ENCODE measurements around the gene CEND1. TPM values are rescaled to one million over a fixed set of nuclear protein-coding genes. Genes with fewer than 3 reads are reported as not detected.

Gene CEND1
- total RNA-seq, 2 experiments from 2014 or later, result 0.94 to 1.0 TPM

DNA sequence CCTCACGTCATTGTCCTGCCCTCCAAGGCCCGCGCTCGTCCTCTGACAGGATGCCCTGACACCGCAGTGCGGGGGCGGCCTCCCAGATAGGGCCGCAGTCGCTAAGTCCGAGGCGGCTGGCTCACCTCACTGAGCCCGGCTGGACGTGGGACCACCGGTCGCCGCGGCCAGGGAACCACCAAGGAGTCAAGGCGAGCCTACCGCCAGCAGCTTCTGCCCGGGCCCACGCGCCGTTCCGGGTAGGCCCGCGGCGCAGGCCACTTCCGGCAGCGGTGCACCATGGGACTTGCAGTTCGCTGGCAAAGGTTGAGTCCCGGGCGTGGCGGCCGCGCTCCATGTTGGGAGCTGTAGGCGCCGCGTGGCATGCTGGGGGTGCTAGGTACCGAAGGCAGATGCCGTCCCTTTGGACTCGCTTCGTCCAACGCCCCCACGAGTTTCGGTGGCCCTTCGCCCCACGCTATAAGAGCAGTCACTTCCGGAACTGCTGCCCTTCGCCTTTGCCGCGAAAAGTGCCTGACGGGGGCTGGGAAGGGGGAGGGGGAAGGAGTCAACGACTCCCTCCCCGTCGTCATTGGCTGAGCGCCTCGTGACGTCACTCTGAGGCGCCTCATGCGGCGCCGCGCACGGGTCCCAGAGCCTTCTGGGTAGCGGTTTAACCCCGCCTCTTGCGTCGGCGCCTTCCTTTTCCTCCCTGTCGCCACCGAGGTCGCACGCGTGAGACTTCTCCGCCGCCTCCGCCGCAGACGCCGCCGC is 19.6 kb upstream of the CEND1 start, which contains the start of gene RPLP2:
RPLP2 (plus strand) TSS at position 681 of the 753 bp plus-strand sequence. CDS start 268 bp downstream, outside the sequence.
- Mint-ChIP-seq H3K27ac (peak within 1 kb of the TSS; percentile 94), H3K27me3 (peaks cover 7% of the 10 kb centered on the region), H3K4me3 (peak within 1 kb of the TSS; percentile 88)

DNA sequence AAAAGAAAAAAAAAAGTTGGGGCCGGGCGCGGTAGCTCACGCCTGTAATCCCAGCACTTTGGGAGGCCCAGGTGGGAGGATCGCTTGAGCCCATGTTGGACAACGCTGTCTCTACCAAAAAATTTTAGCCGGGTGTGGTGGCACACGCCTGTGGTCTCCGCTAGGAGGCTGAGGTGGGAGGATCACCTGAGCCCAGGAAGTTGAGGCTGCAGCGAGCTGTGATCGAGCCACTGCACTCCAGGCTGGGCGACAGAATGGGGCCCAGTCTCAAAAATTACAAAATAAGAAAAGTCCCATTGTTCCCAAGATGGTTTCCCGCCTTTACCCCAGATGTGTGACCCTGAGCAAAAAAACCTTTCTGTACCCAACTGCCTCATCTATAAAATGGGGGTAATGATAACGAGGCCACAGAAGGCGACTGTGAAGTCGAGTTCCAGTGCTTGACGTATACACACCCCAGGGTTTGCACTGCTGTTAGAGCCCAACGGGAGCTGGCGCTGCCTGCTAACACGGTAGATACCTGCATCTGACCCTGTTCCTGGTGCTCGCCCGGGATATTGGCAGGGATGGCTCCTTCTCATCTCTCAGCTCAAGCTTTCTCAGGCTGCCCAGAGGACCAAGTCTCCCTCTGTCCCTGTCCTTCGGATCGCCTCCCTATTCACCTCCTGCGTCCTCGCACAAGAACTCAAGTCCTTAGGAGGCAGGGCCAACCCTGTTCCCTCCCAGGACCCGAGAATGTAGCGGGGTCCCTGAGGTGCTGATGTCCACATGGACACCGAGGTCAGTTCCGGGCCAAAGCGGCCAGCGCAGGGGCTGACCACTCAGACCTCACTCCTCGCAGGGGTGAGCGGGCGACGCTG is 18.8 kb upstream of the CEND1 start:
- Mint-ChIP-seq H3K4me1 (peaks cover 40% of the 10 kb centered on the region), H3K4me3 (peak overlapping the region; percentile 88), H3K27me3 (peaks cover 7% of the 10 kb centered on the region), H3K27ac (peak overlapping the region; percentile 91), H3K36me3 (peaks cover 38% of the 10 kb centered on the region), H3K9me3 (no peaks in the 10 kb centered on the region)
- no peak for DNase-seq

More for the DNA sequence above, 19.6 kb upstream of the CEND1 start, which contains the start of gene RPLP2:
- H3K4me1 Mint-ChIP-seq, result peaks cover 38% of the 10 kb centered on the region
- peak; percentile 98 for DNase-seq
- H3K36me3 Mint-ChIP-seq, result peaks cover 41% of the 10 kb centered on the region
- H3K9me3 Mint-ChIP-seq, result no peaks in the 10 kb centered on the region

DNA sequence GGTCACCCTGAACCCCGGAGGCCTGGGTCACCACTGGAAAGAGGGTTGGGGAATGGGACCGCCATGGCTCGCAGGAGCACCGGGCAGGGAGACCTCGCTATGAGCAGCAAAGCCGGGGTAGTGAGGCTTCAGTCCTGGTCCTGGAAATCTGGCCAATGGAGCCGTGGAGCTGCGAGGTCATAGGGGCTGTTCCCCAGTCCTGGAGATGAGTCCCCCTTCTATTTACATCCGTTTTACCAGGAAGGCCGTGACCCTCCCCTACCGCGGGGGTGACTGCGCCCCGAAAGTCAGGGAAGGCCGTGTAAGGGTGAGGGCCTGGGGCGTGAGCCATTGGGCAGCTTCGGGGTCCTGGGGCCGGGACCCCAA is 14.7 kb upstream of the CEND1 start:
- Mint-ChIP-seq H3K9me3 (no peaks in the 10 kb centered on the region), H3K36me3 (peaks cover 7% of the 10 kb centered on the region), H3K27ac (peak overlapping the region; percentile 60), H3K4me1 (peaks cover 22% of the 10 kb centered on the region), H3K4me3 (peak overlapping the region; percentile 83), H3K27me3 (no peaks in the 10 kb centered on the region)
- no peak for DNase-seq

DNA sequence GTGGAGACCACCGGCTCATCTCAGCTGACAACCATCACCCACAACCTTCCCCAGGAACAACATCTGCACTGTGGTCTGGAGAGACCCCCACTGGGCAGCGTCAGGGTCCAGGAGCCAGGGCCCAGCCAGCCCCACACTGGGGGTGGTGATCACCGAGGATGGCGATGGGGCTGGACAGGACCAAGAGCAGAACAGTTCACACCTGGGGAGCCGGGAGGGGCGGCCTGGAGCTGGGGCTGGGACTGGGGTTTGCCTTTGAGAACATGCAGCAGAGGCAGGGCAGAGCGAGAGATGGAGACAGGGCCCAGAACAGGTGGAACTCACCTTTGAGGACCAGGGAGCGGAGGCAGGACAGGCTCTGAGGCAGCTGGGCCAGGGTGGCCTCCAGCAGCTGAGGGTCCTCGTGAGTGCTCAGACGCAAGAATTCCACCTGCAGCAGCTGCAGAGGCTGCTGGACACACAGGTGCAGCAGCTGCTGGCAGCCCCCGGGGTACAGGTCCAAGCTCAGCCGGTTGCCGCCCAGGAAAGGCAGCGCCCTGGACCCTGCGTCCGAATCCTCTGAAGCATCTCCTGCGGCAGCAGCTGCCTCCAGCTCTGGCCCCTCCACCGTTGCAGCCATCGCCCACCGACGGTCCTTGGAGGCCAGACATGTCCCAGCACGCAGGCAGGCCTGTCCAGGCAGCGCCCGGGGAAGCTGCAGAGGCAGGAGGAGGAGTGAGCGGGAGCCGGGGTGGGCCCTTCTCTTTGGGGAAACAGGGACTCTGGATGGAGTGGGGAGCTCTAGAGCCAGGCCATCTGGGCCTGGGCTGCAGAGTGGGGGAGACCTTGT is 14.1 kb upstream of the CEND1 start:
- no peak for DNase-seq
- H3K27ac Mint-ChIP-seq, result peak overlapping the region; percentile 60
- H3K27me3 Mint-ChIP-seq, result no peaks in the 10 kb centered on the region
- H3K4me3 Mint-ChIP-seq, result peak overlapping the region; percentile 83
- peaks cover 22% of the 10 kb centered on the region for H3K4me1 Mint-ChIP-seq
- H3K36me3 Mint-ChIP-seq, result peaks cover 7% of the 10 kb centered on the region
- H3K9me3 Mint-ChIP-seq, result no peaks in the 10 kb centered on the region

DNA sequence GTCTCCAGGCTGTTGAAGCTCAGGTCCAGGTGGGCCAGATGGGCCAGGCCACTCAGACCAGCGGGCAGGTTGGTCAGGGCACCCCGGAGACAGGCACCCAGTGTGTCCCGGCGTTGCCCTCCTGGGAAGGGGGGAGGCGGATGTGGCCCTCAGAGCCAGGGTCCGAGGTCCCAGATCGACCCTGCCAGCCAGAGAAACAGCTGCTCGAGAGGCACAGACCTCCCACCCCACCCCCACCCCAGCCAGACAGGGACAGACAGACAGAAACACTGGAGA is 13.5 kb upstream of the CEND1 start:
- no peaks in the 10 kb centered on the region for H3K9me3 Mint-ChIP-seq
- peaks cover 22% of the 10 kb centered on the region for H3K4me1 Mint-ChIP-seq
- no peak overlapping the region for H3K27ac Mint-ChIP-seq

DNA sequence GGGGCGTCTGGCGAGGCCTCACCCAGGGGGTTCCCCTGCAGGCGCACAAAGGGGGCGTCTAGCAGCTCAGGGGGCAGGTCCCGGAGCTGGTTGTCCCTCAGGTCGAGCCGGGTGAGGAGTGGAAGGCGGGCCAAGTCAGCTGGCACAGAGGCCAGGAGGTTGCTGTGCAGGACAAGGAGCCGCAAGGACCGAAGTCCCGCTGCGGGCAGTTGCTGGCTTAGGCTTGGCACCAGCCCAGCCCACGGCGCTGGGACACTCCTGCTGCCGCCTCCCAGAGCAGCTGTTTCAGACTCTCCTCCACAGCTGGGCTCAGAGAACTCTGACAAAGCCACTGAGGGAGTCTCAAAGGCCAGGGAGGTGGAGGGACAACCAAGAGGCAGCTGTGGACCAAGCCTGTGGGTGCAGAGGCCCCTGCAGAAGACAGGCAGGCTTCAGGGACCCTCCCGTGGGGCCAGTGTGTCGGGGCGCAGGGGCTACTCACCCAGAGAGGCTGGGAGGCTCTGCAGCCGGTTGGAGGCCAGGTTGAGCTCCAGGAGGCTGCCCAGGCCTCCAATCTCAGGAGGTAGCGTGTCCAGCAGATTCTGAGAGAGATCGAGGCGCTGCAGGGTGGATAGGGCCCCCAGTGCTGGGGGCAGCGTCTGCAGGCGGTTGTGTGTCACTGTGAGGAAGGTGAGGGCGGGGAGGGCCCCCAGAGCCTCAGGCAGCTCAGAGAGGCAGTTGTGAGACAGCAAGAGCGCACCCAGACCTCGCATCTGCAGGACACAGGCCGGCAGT is 13.0 kb upstream of the CEND1 start:
- peaks cover 19% of the 10 kb centered on the region for H3K4me1 Mint-ChIP-seq
- no peak overlapping the region for H3K27ac Mint-ChIP-seq
- H3K4me3 Mint-ChIP-seq, result no peak overlapping the region
- peaks cover 6% of the 10 kb centered on the region for H3K36me3 Mint-ChIP-seq
- no peaks in the 10 kb centered on the region for H3K27me3 Mint-ChIP-seq
- H3K9me3 Mint-ChIP-seq, result no peaks in the 10 kb centered on the region
- DNase-seq, result no peak

More for the DNA sequence above, 13.5 kb upstream of the CEND1 start:
- DNase-seq, result no peak
- H3K4me3 Mint-ChIP-seq, result no peak overlapping the region
- peaks cover 7% of the 10 kb centered on the region for H3K36me3 Mint-ChIP-seq
- no peaks in the 10 kb centered on the region for H3K27me3 Mint-ChIP-seq

DNA sequence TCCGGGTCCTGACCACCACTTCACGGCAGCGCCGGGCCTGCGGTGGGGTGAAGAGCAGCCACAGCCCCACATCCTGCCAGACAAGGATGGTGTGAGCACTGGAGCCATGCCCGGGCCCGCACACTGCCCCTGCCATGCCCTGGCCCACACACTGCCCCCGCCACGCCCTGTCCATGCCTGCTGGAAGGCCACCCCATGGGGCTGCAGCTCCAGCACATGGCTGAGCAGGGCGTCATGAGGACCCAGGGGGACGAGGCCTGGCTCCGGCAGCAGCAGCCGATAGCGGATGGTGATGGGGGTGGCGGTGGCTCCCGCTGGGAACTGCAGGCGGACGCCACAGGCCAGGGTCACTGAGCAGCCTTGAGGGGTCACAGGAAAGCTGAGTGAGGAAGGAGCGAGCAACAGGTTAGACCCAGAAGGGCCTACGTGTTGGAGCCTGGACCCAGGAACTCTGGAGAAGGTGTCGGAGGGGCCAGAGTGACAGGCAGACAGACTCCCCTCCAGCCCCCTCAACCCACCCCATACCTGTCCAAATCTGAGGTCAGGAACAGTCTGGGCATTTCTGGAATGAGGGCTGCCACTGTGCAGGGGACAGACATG is 12.2 kb upstream of the CEND1 start:
- Mint-ChIP-seq H3K4me1 (peaks cover 16% of the 10 kb centered on the region), H3K27me3 (no peaks in the 10 kb centered on the region), H3K4me3 (no peak overlapping the region), H3K9me3 (no peaks in the 10 kb centered on the region), H3K27ac (no peak overlapping the region), H3K36me3 (peaks cover 4% of the 10 kb centered on the region)
- DNase-seq, result no peak

DNA sequence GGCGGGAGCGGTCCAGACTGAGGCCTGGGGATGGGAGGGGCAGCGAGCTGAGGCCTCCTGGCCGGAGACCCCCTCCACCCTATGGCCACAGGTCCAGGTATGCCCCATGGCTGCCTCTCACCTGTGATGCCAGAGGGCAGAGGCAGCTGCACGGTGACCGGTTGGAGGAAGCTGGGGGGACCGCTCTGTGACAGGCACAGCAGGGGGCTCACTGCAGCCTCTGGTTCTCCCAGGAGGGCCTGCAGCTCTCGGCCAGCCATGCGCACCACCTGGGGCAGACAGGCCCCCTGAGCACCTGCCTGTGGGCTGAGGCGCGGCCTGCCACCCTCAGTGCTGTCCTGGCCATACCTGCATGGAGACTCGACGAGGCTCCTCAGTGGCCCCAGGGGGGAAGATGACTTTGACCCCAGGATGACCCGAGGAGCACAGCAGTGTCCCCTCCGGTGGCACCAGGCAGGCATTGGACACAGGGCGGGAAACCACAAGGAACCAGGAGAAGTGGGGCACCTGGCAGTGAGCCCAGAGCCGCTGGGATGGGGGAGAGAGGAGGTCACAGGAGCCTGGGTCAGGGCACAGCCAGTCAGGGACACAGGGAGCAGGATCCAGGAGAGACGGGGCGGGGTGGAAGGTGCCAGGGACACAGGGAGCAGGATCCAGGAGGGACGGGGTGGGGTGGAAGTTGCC is 11.3 kb upstream of the CEND1 start:
- Mint-ChIP-seq H3K4me1 (peaks cover 19% of the 10 kb centered on the region), H3K36me3 (peaks cover 4% of the 10 kb centered on the region), H3K27ac (no peak overlapping the region), H3K9me3 (no peaks in the 10 kb centered on the region), H3K4me3 (peak overlapping the region; percentile 29), H3K27me3 (no peaks in the 10 kb centered on the region)
- DNase-seq, result no peak

DNA sequence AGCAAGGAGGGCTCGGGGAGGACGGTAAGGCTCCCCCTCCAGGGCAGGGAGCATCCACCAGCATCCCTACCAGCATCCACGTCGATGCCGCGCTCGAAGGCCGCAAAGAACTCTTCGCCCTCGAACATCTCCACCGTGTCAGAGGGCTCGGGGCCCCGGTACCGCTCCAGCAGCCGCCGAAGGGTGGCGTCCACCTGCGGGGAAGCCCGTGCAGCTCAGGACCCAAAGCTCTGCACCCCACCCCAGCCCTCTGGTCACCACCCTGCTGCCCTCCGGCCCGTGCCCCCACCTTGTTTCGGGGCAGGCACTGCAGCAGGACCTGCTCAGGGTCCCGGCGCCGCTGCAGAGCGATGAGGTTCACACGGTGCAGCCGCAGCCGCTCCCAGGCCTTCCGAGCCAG is 10.6 kb upstream of the CEND1 start:
- H3K4me1 Mint-ChIP-seq, result peaks cover 14% of the 10 kb centered on the region
- H3K9me3 Mint-ChIP-seq, result no peaks in the 10 kb centered on the region
- no peak overlapping the region for H3K4me3 Mint-ChIP-seq
- H3K36me3 Mint-ChIP-seq, result peaks cover 4% of the 10 kb centered on the region
- H3K27me3 Mint-ChIP-seq, result no peaks in the 10 kb centered on the region
- DNase-seq, result no peak
- no peak overlapping the region for H3K27ac Mint-ChIP-seq

DNA sequence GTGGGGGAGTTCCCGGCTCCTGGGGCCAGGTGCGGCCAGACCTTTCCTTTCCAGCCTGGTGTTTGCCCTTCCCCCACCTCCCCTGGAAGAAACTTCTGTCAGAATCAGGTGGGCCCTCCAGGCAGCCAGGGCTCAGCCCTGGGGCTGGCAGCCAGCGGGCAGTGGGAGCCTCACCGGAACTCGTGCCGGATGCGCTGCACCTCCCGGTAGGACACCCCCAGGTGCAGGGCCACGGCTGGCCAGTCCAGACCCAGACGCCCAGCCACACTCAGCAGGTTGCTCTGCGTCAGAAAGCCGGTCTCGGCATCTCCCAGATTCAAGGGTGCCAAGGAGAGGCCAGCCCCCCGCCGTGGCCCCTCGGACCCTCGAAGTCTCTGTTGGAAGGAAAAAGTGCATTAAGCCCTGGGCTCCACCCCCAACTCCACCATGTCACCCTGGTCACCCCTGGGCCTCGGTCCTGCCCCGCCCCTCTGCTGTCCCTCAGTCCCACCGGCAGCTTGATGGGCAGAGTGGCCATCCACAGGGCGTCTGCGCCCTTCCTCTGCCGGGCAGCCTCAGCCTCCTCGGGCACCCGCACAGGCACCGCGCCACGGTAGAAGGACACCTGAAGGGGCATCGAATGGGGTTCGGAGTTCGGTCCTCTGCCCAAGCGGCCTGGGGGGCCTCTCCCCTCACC is 9.9 kb upstream of the CEND1 start:
- DNase-seq, result no peak
- Mint-ChIP-seq H3K36me3 (peaks cover 4% of the 10 kb centered on the region), H3K4me1 (peaks cover 15% of the 10 kb centered on the region), H3K4me3 (no peak overlapping the region), H3K27me3 (no peaks in the 10 kb centered on the region), H3K27ac (no peak overlapping the region), H3K9me3 (no peaks in the 10 kb centered on the region)

DNA sequence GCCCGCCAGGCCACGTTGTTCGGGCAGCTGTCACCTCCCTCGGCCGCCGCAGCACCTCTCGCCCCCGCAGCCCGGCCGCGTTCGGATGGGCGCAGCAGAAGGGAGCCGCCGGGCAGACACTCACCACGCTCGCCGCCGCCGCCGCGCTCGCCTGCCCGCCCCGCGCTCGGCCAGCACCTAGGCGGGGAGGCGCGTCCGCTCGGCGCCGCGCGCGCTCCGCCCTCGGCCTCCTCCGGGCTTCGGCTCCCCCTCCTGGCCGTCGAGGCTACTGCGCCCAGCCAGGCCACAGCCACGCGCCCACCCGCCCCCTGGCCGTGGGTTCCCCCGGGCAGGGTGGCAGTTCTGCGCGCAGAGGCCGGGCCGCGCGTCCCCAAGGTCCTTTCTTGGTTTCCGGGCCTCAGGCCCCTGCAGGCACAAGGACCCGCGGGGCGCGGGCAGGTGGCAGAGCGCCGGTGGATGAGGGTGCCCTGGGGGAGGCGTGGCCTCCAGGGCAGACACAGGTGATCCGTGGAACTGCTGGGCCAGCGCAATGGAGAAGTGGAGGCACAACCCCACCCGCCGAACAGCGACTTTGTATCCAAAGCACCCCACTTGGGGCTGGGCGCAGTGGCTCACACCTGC is 8.3 kb upstream of the CEND1 start, which contains the start of gene SLC25A22:
SLC25A22 (minus strand) TSS at position 189 of the 621 bp plus-strand sequence. CDS start 3,275 bp downstream, outside the sequence.
- peaks cover 8% of the 10 kb centered on the region for H3K36me3 Mint-ChIP-seq
- H3K9me3 Mint-ChIP-seq, result no peaks in the 10 kb centered on the region
- H3K4me1 Mint-ChIP-seq, result peaks cover 10% of the 10 kb centered on the region
- H3K27ac Mint-ChIP-seq, result peak within 1 kb of the TSS; percentile 85
- peak; percentile 93 for DNase-seq
- peak within 1 kb of the TSS; percentile 93 for H3K4me3 Mint-ChIP-seq
- H3K27me3 Mint-ChIP-seq, result no peaks in the 10 kb centered on the region

DNA sequence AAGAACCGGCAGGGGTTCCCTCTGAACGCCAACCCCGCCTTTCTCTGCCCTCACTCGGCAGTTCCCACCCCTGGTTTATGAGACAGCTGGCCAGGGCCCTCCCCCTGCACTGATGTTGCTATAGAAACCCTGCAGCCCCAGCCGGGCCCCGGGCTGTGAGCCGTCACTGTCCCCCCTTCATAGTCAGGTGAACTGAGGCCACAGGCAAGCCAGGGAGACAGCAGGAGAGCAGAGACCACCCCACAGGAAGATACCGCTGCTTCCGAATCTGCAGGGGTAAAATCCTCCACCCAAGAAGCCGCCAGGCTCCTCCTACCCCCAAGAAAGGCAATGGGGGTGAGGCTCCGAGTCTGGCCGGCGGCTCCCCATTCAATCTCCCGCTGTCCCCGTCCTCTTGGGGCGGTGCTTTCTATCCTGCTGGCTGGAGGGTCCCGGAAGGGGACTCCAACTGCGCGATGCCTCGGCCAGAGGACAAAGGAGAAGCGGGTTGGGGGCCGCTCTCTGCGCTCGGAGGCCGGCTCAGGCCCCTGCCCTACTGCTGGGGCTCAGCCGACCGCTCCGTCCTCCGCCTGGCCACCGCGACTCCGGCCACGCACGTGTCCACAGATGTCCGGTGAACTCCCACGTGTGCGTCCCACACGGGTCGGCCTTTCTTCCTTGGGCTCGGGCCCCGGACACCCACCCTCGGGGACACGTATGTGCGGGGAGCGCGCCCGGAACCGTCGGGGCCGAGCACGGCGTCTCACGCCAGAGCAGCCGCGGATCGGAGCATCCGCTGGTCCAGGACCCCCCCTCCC is 7.6 kb upstream of the CEND1 start:
- DNase-seq, result peak; percentile 89
- Mint-ChIP-seq H3K9me3 (no peaks in the 10 kb centered on the region), H3K4me1 (peaks cover 9% of the 10 kb centered on the region), H3K27me3 (no peaks in the 10 kb centered on the region), H3K27ac (peak overlapping the region; percentile 85), H3K36me3 (peaks cover 8% of the 10 kb centered on the region), H3K4me3 (peak overlapping the region; percentile 93)

Measured in activated naive CD8-positive, alpha-beta T cell treated with anti-CD3 and anti-CD28 coated beads for 36 hours (primary cell).